Chondrocyte (in vitro differentiated cells): ENCODE measurements around the gene SLC35B2. TPM values are rescaled to one million over a fixed set of nuclear protein-coding genes. Genes with fewer than 3 reads are reported as not detected.

Experiments
- DNase-seq: peaks from one replicate; pipeline ENCODE4 v3.0.0; 2021; ENCODE audit warnings: mixed read lengths, low spot score
- H3K27ac Mint-ChIP-seq: one replicate; pipeline ENCODE4 v1.8.0; 2021; ENCODE audit warnings: mild to moderate bottlenecking, moderate library complexity, mixed read lengths; ENCODE audit not compliant: unreplicated experiment
- H3K27me3 Mint-ChIP-seq: 2 replicates; pipeline ENCODE4 v1.8.0; 2021; ENCODE audit warnings: low read depth, mixed read lengths
- H3K36me3 Mint-ChIP-seq: 2 replicates; pipeline ENCODE4 v1.8.0; 2021; ENCODE audit warnings: low read depth, mixed read lengths
- H3K4me1 Mint-ChIP-seq: 2 replicates; pipeline ENCODE4 v1.8.0; 2021; ENCODE audit warnings: low read depth, mild to moderate bottlenecking, mixed read lengths
- H3K4me3 Mint-ChIP-seq: one replicate; pipeline ENCODE4 v1.8.0; 2021; ENCODE audit warnings: mild to moderate bottlenecking, moderate library complexity, mixed read lengths; ENCODE audit not compliant: unreplicated experiment
- H3K9me3 Mint-ChIP-seq: 2 replicates; pipeline ENCODE4 v1.8.0; 2021; ENCODE audit warnings: low read depth, mixed read lengths
- total RNA-seq: library from RNA; stranded (reverse); gene quantifications from 3 replicates; pipeline ENCODE4 v1.2.1, GENCODE V29; 2021
- TF ChIP-seq, protein P1 (sequence below): fragments of 200-600 bp; sonication (generic); IDR thresholded peaks from 2 replicates; pipeline ENCODE4 v1.5.0; 2021; ENCODE audit warnings: antibody characterized with exemption, mild to moderate bottlenecking, moderate library complexity

Gene SLC35B2
- total RNA-seq, 1 donor from 2014 or later = 71.5 TPM

DNA sequence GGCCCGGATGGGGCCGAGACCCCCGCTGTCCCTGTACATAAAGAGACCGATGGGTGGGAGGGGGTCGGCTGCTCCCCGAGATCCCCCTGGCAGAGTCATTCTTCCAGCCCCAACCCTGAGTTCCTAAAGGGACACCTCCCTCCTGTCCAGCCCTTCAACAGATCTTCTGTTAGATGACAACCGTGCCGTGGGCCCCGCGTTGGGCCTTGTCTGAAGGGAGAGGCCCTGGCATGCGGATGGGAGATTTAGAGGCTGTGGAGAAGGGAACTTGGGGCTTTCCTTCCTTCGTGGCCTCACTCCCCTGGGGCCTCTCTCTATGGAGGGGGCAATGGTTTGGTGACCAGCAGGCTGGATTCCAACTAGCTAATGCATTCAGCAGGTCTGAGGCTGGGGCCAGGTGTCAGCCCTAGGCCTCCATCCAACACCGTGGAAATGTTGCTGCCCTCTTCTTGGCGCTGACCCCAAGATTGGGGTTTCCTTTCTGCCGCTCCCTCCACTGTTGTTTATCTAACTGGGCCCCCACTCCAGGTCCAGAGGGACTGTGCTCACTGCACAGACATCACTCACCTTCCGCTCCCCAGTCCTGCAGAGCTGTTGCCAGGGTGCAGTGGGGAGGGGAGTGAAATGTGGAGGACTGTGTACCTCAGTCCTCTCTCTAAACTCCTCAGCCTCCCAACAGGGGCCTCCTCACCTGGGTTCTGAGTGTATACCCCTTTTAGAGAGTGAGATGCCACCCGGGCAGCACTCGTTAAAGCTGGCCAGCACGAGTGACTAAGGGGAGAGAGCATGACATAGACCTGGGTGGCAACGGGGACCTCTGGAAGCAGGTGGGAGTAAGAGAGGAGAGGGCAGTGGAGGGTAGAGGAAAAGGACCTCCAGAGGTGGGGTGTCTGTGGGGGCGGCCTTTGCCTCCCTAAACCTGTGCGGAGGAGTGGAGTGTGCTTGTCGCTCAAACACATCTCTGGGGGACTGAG lies 19.6 kb upstream of the SLC35B2 start:
- Mint-ChIP-seq H3K4me1 (no peaks in the 10 kb centered on the region), H3K36me3 (no peaks in the 10 kb centered on the region), H3K27me3 (peaks cover 37% of the 10 kb centered on the region), H3K4me3 (no peak overlapping the region), H3K27ac (no peak overlapping the region), H3K9me3 (no peaks in the 10 kb centered on the region)
- no peak for DNase-seq
- TF ChIP-seq, protein P1, sequence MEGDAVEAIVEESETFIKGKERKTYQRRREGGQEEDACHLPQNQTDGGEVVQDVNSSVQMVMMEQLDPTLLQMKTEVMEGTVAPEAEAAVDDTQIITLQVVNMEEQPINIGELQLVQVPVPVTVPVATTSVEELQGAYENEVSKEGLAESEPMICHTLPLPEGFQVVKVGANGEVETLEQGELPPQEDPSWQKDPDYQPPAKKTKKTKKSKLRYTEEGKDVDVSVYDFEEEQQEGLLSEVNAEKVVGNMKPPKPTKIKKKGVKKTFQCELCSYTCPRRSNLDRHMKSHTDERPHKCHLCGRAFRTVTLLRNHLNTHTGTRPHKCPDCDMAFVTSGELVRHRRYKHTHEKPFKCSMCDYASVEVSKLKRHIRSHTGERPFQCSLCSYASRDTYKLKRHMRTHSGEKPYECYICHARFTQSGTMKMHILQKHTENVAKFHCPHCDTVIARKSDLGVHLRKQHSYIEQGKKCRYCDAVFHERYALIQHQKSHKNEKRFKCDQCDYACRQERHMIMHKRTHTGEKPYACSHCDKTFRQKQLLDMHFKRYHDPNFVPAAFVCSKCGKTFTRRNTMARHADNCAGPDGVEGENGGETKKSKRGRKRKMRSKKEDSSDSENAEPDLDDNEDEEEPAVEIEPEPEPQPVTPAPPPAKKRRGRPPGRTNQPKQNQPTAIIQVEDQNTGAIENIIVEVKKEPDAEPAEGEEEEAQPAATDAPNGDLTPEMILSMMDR = no peak

GRCh38 chr6:44275749-44276648 lies 18.7 kb upstream of the SLC35B2 start:
- no peaks in the 10 kb centered on the region for H3K36me3 Mint-ChIP-seq
- TF ChIP-seq, protein P1 = no peak
- H3K27me3 Mint-ChIP-seq = peaks cover 43% of the 10 kb centered on the region
- no peaks in the 10 kb centered on the region for H3K4me1 Mint-ChIP-seq
- no peak overlapping the region for H3K4me3 Mint-ChIP-seq
- no peak for DNase-seq
- H3K9me3 Mint-ChIP-seq = no peaks in the 10 kb centered on the region
- H3K27ac Mint-ChIP-seq = no peak overlapping the region

DNA sequence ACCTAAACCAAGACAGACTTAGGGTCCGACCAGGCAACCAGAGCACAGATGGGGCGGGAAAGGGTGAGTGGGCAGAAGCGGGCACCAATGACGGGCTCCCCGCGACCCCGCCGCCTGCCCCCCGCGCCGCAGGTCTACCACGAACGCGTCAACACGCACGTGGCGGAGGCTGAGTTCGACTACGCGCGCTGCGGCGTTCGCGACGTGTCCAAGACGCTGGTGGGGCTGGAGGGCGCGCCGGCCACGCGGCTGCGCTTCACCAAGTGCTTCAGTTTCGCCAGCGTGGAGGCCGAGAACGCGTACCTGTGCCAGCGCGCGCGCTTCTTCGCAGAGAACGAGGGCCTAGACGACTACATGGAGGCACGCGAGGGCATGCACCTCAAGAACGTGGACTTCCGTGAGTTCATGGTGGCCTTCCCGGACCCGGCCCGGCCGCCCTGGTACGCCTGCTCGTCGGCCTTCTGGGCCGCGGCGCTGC lies 18.0 kb upstream of the SLC35B2 start:
- Mint-ChIP-seq H3K36me3 (no peaks in the 10 kb centered on the region), H3K4me3 (no peak overlapping the region), H3K27me3 (peaks cover 38% of the 10 kb centered on the region), H3K9me3 (no peaks in the 10 kb centered on the region), H3K27ac (no peak overlapping the region), H3K4me1 (no peaks in the 10 kb centered on the region)
- DNase-seq = no peak
- TF ChIP-seq, protein P1 = no peak

DNA sequence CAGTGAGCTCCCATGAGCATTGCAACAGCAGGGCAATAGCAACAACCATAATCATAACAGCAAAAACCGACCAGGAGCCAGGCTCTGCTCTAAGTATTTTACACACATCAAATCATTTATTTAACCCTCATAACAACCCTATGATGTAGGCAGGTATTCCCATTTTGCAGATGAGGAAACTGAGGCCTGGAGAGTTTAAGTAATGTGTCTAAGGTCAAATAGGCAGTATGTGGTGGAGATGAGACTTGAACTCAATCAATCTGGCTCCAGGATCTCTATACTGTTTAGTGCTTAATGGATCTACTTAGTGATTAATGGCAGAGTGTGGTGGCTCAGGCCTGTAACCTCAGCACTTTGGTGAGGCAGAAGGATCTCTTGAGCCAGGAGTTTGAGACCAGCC lies 16.3 kb upstream of the SLC35B2 start:
- Mint-ChIP-seq H3K36me3 (no peaks in the 10 kb centered on the region), H3K9me3 (no peaks in the 10 kb centered on the region), H3K4me3 (no peak overlapping the region), H3K4me1 (peaks cover 4% of the 10 kb centered on the region), H3K27ac (no peak overlapping the region), H3K27me3 (peaks cover 49% of the 10 kb centered on the region)
- TF ChIP-seq, protein P1 = no peak
- DNase-seq = no peak
